Activated T-cell treated with anti-CD3 and anti-CD28 coated beads, Interleukin-2, amount 50 U/mL, for 24 hours (primary cell): ENCODE results near the gene SMC4.

Experiments used
- DNase-seq: peaks from one replicate; pipeline ENCODE4 v3.0.0-alpha.2; 2020
- H3K27ac Mint-ChIP-seq: 2 replicates; pipeline ENCODE4 v1.8.0; 2020; ENCODE audit warnings: mild to moderate bottlenecking, mixed read lengths
- H3K27me3 Mint-ChIP-seq: 2 replicates; pipeline ENCODE4 v1.8.0; 2020; ENCODE audit warnings: mixed read lengths
- H3K36me3 Mint-ChIP-seq: 2 replicates; pipeline ENCODE4 v1.8.0; 2020; ENCODE audit warnings: low read depth, mixed read lengths
- H3K4me1 Mint-ChIP-seq: 2 replicates; pipeline ENCODE4 v1.8.0; 2020; ENCODE audit warnings: low read depth, mixed read lengths
- H3K4me3 Mint-ChIP-seq: 2 replicates; pipeline ENCODE4 v1.8.0; 2020; ENCODE audit warnings: mild to moderate bottlenecking, moderate library complexity, mixed read lengths
- H3K9me3 Mint-ChIP-seq: 2 replicates; pipeline ENCODE4 v1.8.0; 2020; ENCODE audit warnings: mixed read lengths

Gene SMC4

GRCh38 chr3:160403028-160403545 is 3.6 kb downstream of the SMC4 start:
- Mint-ChIP-seq H3K9me3 (no peaks in the 10 kb centered on the region), H3K27me3 (peaks cover 11% of the 10 kb centered on the region)
- DNase-seq = no peak

DNA sequence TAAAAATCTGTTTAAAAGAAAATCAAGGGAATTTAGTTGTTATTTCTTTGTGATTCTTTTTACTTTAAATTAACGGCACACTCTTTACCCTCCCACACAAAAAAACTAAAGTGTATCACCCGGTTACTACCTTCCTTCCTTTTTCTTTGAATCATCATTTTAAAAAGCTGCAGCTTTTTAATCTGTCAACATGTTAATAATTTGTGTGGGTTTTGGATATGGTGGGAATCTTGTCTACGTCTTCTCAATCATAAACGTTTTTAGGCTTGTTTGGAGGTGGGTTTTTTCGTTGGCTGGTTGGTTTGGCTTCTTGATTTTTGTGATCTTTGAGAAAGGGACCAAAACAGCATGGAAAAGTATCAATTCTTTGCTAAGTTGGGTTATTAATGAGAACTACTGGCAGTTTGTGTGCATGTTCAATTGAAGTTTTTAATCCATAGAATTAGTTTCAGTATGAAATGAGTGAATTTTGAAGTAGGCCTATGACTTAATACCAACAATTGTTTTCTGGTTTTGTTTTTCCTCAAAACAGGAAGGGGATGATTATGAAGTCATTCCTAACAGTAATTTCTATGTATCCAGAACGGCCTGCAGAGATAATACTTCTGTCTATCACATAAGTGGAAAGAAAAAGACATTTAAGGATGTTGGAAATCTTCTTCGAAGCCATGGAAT is 4.5 kb downstream of the SMC4 start:
- H3K27me3 Mint-ChIP-seq = peaks cover 11% of the 10 kb centered on the region
- H3K9me3 Mint-ChIP-seq = no peaks in the 10 kb centered on the region
- H3K4me3 Mint-ChIP-seq = peak overlapping the region; percentile 97
- peak overlapping the region; percentile 66 for H3K27ac Mint-ChIP-seq
- H3K4me1 Mint-ChIP-seq = peaks cover 37% of the 10 kb centered on the region
- H3K36me3 Mint-ChIP-seq = peaks cover 92% of the 10 kb centered on the region
- DNase-seq = no peak

More at GRCh38 chr3:160403028-160403545, 3.6 kb downstream of the SMC4 start:
- Mint-ChIP-seq H3K27ac (no peak overlapping the region), H3K36me3 (peaks cover 92% of the 10 kb centered on the region), H3K4me3 (peak overlapping the region; percentile 97), H3K4me1 (peaks cover 42% of the 10 kb centered on the region)

GRCh38 chr3:160409812-160410610 is 10.6 kb downstream of the SMC4 start:
- H3K9me3 Mint-ChIP-seq = no peaks in the 10 kb centered on the region
- H3K27ac Mint-ChIP-seq = no peak overlapping the region

GRCh38 chr3:160412477-160412876 is 13.0 kb downstream of the SMC4 start:
- peaks cover 9% of the 10 kb centered on the region for H3K4me1 Mint-ChIP-seq
- H3K4me3 Mint-ChIP-seq = no peak overlapping the region
- no peak for DNase-seq
- H3K36me3 Mint-ChIP-seq = peaks cover 86% of the 10 kb centered on the region
- no peak overlapping the region for H3K27ac Mint-ChIP-seq
- H3K27me3 Mint-ChIP-seq = no peaks in the 10 kb centered on the region
- H3K9me3 Mint-ChIP-seq = no peaks in the 10 kb centered on the region

More at GRCh38 chr3:160409812-160410610, 10.6 kb downstream of the SMC4 start:
- DNase-seq = no peak
- Mint-ChIP-seq H3K4me1 (peaks cover 5% of the 10 kb centered on the region), H3K36me3 (peaks cover 84% of the 10 kb centered on the region), H3K27me3 (no peaks in the 10 kb centered on the region), H3K4me3 (no peak overlapping the region)

GRCh38 chr3:160413613-160414248 is 14.3 kb downstream of the SMC4 start:
- Mint-ChIP-seq H3K4me1 (peaks cover 7% of the 10 kb centered on the region), H3K9me3 (no peaks in the 10 kb centered on the region), H3K27me3 (no peaks in the 10 kb centered on the region), H3K27ac (no peak overlapping the region), H3K36me3 (peaks cover 86% of the 10 kb centered on the region), H3K4me3 (no peak overlapping the region)
- peak; percentile 59 for DNase-seq

DNA sequence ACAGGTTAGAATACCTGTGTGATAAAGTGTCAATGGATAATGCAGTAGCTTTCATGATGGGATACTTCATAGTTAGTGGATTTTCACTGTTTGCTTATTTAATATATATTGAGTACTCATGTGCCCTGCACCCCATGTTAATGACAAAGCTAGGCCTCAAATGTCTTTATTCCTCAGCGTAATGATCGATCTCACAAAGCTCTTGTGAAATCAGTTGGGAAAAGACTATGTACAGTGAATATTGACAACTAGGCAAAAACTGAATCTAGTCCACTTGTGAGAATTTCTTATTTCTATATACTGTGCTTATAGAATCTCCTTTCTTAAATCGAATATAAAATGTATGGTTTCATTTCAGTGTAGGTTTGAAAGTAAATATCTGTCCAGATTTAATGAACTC is 17.9 kb downstream of the SMC4 start:
- no peak overlapping the region for H3K27ac Mint-ChIP-seq
- H3K4me3 Mint-ChIP-seq = no peak overlapping the region
- DNase-seq = no peak
- H3K36me3 Mint-ChIP-seq = peaks cover 93% of the 10 kb centered on the region
- H3K9me3 Mint-ChIP-seq = no peaks in the 10 kb centered on the region
- H3K4me1 Mint-ChIP-seq = peaks cover 6% of the 10 kb centered on the region
- H3K27me3 Mint-ChIP-seq = no peaks in the 10 kb centered on the region

GRCh38 chr3:160427832-160428424 is 28.5 kb downstream of the SMC4 start:
- H3K4me3 Mint-ChIP-seq = no peak overlapping the region
- H3K27ac Mint-ChIP-seq = peak overlapping the region; percentile 22
- H3K4me1 Mint-ChIP-seq = no peaks in the 10 kb centered on the region
- no peaks in the 10 kb centered on the region for H3K9me3 Mint-ChIP-seq
- DNase-seq = no peak
- H3K36me3 Mint-ChIP-seq = peaks cover 95% of the 10 kb centered on the region
- no peaks in the 10 kb centered on the region for H3K27me3 Mint-ChIP-seq

DNA sequence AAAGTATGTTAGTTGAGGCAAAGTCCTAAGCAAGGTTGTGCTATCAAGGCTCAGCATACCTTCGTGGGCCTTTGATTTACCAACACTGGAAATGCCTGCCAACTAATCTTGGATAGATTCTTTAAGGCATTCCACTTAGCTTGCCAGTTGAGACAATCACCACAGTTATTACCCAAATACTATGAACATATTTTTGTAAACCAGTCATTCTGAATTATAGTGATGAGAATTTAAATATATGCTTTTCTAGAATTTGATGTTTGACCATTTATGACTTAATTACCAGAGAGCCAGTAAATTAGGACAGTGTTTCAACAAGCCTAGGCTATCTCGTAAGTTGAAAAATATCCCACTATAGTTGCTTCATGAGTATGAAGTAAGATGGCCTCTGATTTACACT is 34.6 kb downstream of the SMC4 start:
- no peak for DNase-seq
- H3K36me3 Mint-ChIP-seq = peaks cover 94% of the 10 kb centered on the region

DNA sequence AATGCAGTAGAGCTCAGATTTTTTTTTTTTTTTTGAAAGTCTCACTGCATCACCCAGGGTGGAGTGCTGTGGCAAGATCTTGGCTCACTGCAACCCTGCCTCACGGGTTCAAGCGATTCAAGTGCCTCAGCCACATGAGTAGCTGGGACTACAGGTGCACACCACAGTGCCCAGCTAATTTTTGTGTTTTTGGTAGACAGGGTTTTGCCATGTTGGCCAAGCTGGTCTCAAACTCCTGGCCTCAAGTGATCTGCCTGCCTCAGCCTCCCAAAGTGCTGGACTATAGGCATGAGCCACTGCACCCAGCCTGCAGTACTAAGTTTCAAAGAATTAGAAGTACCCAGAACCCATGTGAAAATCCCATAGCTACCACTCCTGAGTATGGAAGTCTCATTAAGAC is 35.6 kb downstream of the SMC4 start:
- Mint-ChIP-seq H3K9me3 (no peaks in the 10 kb centered on the region), H3K4me1 (peaks cover 37% of the 10 kb centered on the region), H3K36me3 (peaks cover 96% of the 10 kb centered on the region), H3K27me3 (no peaks in the 10 kb centered on the region), H3K4me3 (no peak overlapping the region), H3K27ac (no peak overlapping the region)
- DNase-seq = no peak

More for the DNA sequence above, 34.6 kb downstream of the SMC4 start:
- H3K9me3 Mint-ChIP-seq = no peaks in the 10 kb centered on the region
- H3K4me3 Mint-ChIP-seq = no peak overlapping the region
- H3K27ac Mint-ChIP-seq = no peak overlapping the region
- H3K4me1 Mint-ChIP-seq = peaks cover 32% of the 10 kb centered on the region
- no peaks in the 10 kb centered on the region for H3K27me3 Mint-ChIP-seq

- Mint-ChIP-seq H3K4me3 (no peak overlapping the region), H3K4me1 (peaks cover 40% of the 10 kb centered on the region), H3K27ac (peak overlapping the region; percentile 52), H3K36me3 (peaks cover 96% of the 10 kb centered on the region), H3K9me3 (no peaks in the 10 kb centered on the region), H3K27me3 (no peaks in the 10 kb centered on the region)
- DNase-seq = no peak
Observed at GRCh38 chr3:160435747-160436146, 36.3 kb downstream of the SMC4 start.

DNA sequence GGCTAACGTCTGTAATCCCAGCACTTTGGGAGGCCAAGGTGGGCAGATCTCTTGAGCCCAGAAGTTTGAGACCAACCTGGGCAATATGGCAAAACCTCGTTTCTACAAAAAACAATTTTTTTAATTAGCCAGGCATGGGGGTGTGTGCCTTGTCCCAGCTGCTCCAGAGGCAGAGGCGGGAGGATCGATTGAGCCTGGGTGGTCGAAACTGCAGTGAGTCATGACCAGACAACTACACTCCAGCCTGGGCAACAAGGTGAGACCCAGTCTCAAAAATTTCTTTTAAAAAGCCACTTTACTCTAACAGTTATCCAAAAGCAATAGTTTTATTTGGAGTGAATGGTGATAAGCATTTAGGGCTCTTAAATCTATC is 37.6 kb downstream of the SMC4 start:
- H3K27ac Mint-ChIP-seq = peak overlapping the region; percentile 41

GRCh38 chr3:160440687-160441086 is 41.2 kb downstream of the SMC4 start:
- no peaks in the 10 kb centered on the region for H3K27me3 Mint-ChIP-seq
- no peak for DNase-seq
- peaks cover 54% of the 10 kb centered on the region for H3K4me1 Mint-ChIP-seq
- no peak overlapping the region for H3K4me3 Mint-ChIP-seq
- peaks cover 90% of the 10 kb centered on the region for H3K36me3 Mint-ChIP-seq
- peak overlapping the region; percentile 48 for H3K27ac Mint-ChIP-seq
- no peaks in the 10 kb centered on the region for H3K9me3 Mint-ChIP-seq

More for the DNA sequence above, 37.6 kb downstream of the SMC4 start:
- Mint-ChIP-seq H3K4me3 (no peak overlapping the region), H3K27me3 (no peaks in the 10 kb centered on the region), H3K4me1 (peaks cover 47% of the 10 kb centered on the region), H3K9me3 (no peaks in the 10 kb centered on the region), H3K36me3 (peaks cover 93% of the 10 kb centered on the region)
- no peak for DNase-seq

DNA sequence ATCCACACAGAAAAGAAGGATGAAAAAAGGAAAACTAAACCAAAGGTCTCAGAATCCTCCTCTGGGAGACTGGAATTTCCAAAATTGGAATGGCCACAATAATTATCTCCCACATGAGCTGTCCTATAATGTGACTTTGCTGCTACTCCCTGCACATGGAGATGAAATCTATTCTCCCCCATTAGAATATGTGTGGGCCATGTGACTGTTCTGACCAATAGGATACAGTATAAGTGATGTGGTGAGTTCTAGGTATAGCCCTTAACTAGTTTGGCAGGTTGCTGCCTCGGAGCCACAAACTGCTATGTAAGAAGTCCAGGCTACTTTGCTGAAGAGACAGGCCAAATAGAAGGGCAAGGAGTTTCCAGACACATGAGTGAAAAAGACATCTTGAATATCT is 45.0 kb downstream of the SMC4 start:
- Mint-ChIP-seq H3K4me3 (no peak overlapping the region), H3K4me1 (peaks cover 52% of the 10 kb centered on the region), H3K9me3 (no peaks in the 10 kb centered on the region), H3K27ac (no peak overlapping the region), H3K36me3 (peaks cover 87% of the 10 kb centered on the region), H3K27me3 (no peaks in the 10 kb centered on the region)
- DNase-seq = no peak

DNA sequence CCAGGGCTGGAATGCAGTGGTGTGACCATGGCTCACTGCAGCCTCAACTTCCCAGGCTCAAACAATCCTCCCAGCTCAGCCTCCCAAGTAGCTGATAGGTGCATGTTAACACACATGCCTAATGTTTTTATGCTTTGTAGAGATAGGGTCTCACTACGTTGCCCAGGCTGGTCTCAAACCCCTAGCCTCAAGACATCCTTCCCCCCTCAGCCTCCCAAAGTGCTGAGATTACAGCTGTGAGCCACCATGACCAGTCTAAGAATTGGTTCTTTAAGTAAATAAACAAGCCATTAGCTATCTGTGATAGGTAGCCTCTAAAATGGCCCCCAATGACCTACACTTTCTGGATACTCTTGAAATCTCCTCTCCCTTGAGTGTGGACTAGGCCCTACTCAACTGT is 46.4 kb downstream of the SMC4 start:
- Mint-ChIP-seq H3K36me3 (peaks cover 74% of the 10 kb centered on the region), H3K27me3 (no peaks in the 10 kb centered on the region), H3K4me1 (peaks cover 54% of the 10 kb centered on the region), H3K4me3 (no peak overlapping the region), H3K27ac (no peak overlapping the region), H3K9me3 (peaks cover 4% of the 10 kb centered on the region)
- no peak for DNase-seq
